Smooth muscle cell (in vitro differentiated cells): ENCODE results near the gene RAB8A. TPM values are rescaled to one million over a fixed set of nuclear protein-coding genes. Genes with fewer than 3 reads are reported as not detected.

Experiments used
- DNase-seq: peaks from one replicate; lab custom pipeline; 2025; ENCODE audit not compliant: unreplicated experiment; lab: John Stamatoyannopoulos, UW
- H2AFZ ChIP-seq: fragments of 200-600 bp; sonication (generic); 2 replicates; pipeline ENCODE4 v1.6.0; 2016; ENCODE audit warnings: antibody characterized with exemption, low read depth, mild to moderate bottlenecking
- H3F3A ChIP-seq: fragments of 200-600 bp; sonication (generic); 2 replicates; pipeline ENCODE4 v1.6.0; 2017; ENCODE audit warnings: antibody characterized with exemption, low read depth
- H3K27ac ChIP-seq: fragments of 200-600 bp; sonication (generic); 2 replicates; pipeline ENCODE4 v1.5.1; 2016; ENCODE audit warnings: low read depth, mild to moderate bottlenecking
- H3K27me3 ChIP-seq: fragments of 200-600 bp; sonication (generic); 2 replicates; pipeline ENCODE4 v1.6.1; 2016; ENCODE audit warnings: low read depth, mild to moderate bottlenecking
- H3K36me3 ChIP-seq: fragments of 200-600 bp; sonication (generic); 2 replicates; pipeline ENCODE4 v1.5.1; 2016; ENCODE audit warnings: low read depth
- H3K4me1 ChIP-seq: fragments of 200-600 bp; sonication (generic); 2 replicates; pipeline ENCODE4 v1.5.1; 2016; ENCODE audit warnings: low read depth
- H3K4me2 ChIP-seq: fragments of 200-600 bp; sonication (generic); 2 replicates; pipeline ENCODE4 v1.6.0; 2016; ENCODE audit warnings: mild to moderate bottlenecking
- H3K4me3 ChIP-seq: fragments of 200-600 bp; sonication (generic); 2 replicates; pipeline ENCODE4 v1.5.1; 2016; ENCODE audit warnings: mild to moderate bottlenecking
- H3K79me2 ChIP-seq: fragments of 200-600 bp; sonication (generic); 2 replicates; pipeline ENCODE4 v1.6.0; 2016; ENCODE audit warnings: low read depth, mild to moderate bottlenecking
- H3K9ac ChIP-seq: fragments of 200-600 bp; sonication (generic); 2 replicates; pipeline ENCODE4 v1.6.0; 2016; ENCODE audit warnings: low read depth
- H3K9me3 ChIP-seq: fragments of 200-600 bp; sonication (generic); replicated peaks from 2 replicates; pipeline ENCODE4 v1.5.1; 2016; ENCODE audit warnings: low read depth
- H4K20me1 ChIP-seq: fragments of 200-600 bp; sonication (generic); 2 replicates; pipeline ENCODE4 v1.6.0; 2016; ENCODE audit warnings: low read depth
- WGBS: methylation state at CpG from one replicate; pipeline ENCODE4 v1.1.7; 2016; ENCODE audit warnings: low lambda C conversion rate; 5-methylcytosine and 5-hydroxymethylcytosine counted together
- polyA plus RNA-seq: library from polyadenylated mRNA; unstranded; fragments of >200 nt; fragmentation: Nextera tagmentation; extraction: Ambion mirVana; gene quantifications from 2 replicates; pipeline ENCODE4 v1.2.1, GENCODE V29; 2016
- total RNA-seq: library from RNA; depleted of rRNA; stranded (reverse); fragments of >200 nt; gene quantifications from 2 replicates; pipeline ENCODE4 v1.2.3, GENCODE V29; 2014
- TF ChIP-seq, protein P1 (sequence below): fragments of 200-600 bp; sonication (generic); IDR thresholded peaks from 2 replicates; pipeline ENCODE4 v1.5.1; 2017; ENCODE audit warnings: borderline replicate concordance, mild to moderate bottlenecking, antibody characterized with exemption; ENCODE audit not compliant: insufficient read depth, poor library complexity, severe bottlenecking

The RAB8A gene
- total and polyA plus RNA-seq, 2 experiments from 2014 or later, result 47.3 to 96.0 TPM

DNA sequence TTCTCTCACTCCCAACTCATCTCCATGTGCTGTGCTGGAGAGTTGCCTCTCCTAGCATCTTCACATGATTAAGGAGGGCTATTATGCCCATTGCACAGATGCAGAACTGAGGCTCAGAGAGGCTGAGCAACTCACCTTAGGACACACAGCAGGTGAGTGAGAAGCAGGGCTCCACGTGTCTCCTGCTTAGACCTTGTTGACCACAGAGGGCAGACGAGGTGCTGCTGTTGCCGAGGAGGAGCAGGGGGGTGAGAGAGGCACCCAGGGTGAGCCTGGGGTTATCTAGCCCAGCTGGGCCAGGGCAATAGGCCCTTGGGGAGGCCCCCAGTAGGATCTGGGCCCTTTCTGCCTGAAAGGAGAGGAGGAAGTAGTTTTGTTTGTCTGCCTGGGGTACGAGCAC, 29.4 kb downstream of the RAB8A start:
- H3K36me3 ChIP-seq, result no peaks in the 10 kb centered on the region
- WGBS, result 74% methylated on average over 4 of the region's 4 CpGs
- DNase-seq, result no peak

DNA sequence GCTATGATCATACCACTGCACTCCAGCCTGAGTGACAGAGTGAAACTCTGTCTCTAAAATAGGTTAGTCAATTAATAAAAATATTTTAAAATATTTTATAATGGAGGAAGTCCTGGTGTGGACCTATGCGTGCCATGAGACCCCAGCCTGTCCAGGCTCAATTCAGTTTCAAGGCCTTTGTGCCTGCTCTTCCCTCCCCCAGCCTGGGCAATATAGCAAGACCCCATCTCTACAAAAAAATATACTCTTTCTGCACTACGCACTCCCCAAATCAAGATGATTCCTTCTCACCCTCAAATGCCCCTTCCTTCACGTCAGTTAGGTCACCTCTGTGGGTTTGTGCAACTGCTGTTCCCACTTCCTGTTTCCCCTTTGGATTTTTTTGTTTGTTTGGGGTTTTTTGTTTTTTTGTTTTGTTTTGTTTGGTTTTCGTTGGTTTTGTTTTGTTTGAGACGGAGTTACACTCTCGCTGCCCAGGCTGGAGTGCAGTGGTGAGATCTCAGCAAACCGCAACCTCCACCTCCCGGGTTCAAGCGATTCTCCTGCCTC, 30.4 kb downstream of the RAB8A start:
- Histone ChIP-seq H3K36me3 (no peaks in the 10 kb centered on the region), H3K4me2 (no peak overlapping the region), H3K4me1 (no peaks in the 10 kb centered on the region), H3F3A (no peaks in the 10 kb centered on the region), H3K27ac (no peak overlapping the region), H3K9me3 (no peaks in the 10 kb centered on the region), H3K4me3 (no peak overlapping the region), H3K9ac (no peak overlapping the region), H4K20me1 (no peaks in the 10 kb centered on the region), H2AFZ (no peak overlapping the region), H3K79me2 (no peaks in the 10 kb centered on the region), H3K27me3 (no peaks in the 10 kb centered on the region)
- no peak for DNase-seq
- 91% methylated on average over 9 of the region's 9 CpGs for WGBS
- TF ChIP-seq, protein P1, sequence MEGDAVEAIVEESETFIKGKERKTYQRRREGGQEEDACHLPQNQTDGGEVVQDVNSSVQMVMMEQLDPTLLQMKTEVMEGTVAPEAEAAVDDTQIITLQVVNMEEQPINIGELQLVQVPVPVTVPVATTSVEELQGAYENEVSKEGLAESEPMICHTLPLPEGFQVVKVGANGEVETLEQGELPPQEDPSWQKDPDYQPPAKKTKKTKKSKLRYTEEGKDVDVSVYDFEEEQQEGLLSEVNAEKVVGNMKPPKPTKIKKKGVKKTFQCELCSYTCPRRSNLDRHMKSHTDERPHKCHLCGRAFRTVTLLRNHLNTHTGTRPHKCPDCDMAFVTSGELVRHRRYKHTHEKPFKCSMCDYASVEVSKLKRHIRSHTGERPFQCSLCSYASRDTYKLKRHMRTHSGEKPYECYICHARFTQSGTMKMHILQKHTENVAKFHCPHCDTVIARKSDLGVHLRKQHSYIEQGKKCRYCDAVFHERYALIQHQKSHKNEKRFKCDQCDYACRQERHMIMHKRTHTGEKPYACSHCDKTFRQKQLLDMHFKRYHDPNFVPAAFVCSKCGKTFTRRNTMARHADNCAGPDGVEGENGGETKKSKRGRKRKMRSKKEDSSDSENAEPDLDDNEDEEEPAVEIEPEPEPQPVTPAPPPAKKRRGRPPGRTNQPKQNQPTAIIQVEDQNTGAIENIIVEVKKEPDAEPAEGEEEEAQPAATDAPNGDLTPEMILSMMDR, result no peak

More for the DNA sequence above, 29.4 kb downstream of the RAB8A start:
- Histone ChIP-seq H3K4me3 (no peak overlapping the region), H3K4me1 (no peaks in the 10 kb centered on the region), H3K27me3 (no peaks in the 10 kb centered on the region), H3K9ac (no peak overlapping the region), H3K79me2 (no peaks in the 10 kb centered on the region), H3F3A (no peaks in the 10 kb centered on the region), H4K20me1 (no peaks in the 10 kb centered on the region), H3K27ac (no peak overlapping the region), H3K9me3 (no peaks in the 10 kb centered on the region), H2AFZ (no peak overlapping the region), H3K4me2 (no peak overlapping the region)
- TF ChIP-seq, protein P1, result no peak

DNA sequence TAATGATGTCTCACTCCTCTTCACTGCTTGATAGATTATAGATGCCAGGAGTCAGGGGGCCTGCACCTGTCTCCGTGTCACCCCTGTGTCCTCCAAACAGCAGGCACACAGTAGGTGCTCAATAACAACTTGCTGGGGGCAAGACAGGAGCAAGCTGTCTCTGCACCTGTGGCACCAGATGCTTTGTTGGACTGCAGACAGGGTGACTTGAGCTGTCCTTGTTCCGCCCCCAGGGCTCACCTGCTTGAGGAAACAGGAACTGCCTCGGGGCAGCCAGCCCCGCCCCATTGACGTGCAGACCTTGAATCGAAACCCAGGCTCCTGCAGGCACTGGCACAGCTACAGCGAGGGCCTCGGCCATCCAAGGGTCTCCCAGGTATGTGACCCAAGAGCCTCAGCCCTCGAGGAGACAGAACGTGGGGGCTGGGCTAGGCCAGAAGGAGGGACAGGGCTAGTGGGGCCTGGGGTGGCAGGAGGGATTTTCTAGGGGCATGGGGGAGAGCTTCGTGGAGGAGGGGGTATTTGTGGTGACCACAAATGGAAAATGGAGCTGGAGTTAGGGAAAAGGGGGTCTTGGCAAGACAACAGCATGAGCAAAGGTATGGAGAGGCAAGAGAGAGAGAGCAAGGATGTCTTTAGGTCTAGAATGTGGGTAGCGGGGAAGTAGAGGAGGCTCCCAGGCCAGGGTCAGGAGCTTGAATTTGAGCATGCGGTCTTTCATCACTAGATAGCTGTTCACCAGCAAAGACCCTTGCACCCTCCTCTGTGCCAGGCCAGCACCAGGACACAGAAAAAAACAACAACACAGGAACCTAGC, 31.9 kb downstream of the RAB8A start, which contains the start of gene HSH2D:
Gene HSH2D (plus strand): TSS at position 287 of the 817 bp plus-strand sequence. CDS start 5,066 bp downstream, outside the sequence.
- no peaks in the 10 kb centered on the region for H3K27me3 ChIP-seq
- no peaks in the 10 kb centered on the region for H3K36me3 ChIP-seq
- 50% methylated on average over 13 of the region's 13 CpGs for WGBS
- H3K9ac ChIP-seq, result no peak within 1 kb of the TSS
- H4K20me1 ChIP-seq, result no peaks in the 10 kb centered on the region
- no peaks in the 10 kb centered on the region for H3K4me1 ChIP-seq
- no peak within 1 kb of the TSS for H3K4me2 ChIP-seq
- H3K27ac ChIP-seq, result no peak within 1 kb of the TSS
- TF ChIP-seq, protein P1, result no peak
- no peak within 1 kb of the TSS for H3K4me3 ChIP-seq
- no peaks in the 10 kb centered on the region for H3K79me2 ChIP-seq
- H3K9me3 ChIP-seq, result no peaks in the 10 kb centered on the region
- no peak for DNase-seq
- H3F3A ChIP-seq, result no peaks in the 10 kb centered on the region
- no peak within 1 kb of the TSS for H2AFZ ChIP-seq
